ENCODE results near the gene SNAI3. TPM values are rescaled to one million over a fixed set of nuclear protein-coding genes. Genes with fewer than 3 reads are reported as not detected.

Gene SNAI3
- total RNA-seq, 4 donors from 2014 or later = 0.70 to 0.80 TPM; not detected in 2

GRCh38 chr16:88727871-88728270, 41.6 kb upstream of the SNAI3 start:
- no peak overlapping the region for H3K27ac ChIP-seq

GRCh38 chr16:88726981-88727380, 40.7 kb upstream of the SNAI3 start:
- Histone ChIP-seq H3K27ac (no peak overlapping the region), H3K36me3 (peaks cover 0 to 75% (median 0%) of the 10 kb centered on the region in 3 donors), H3K4me1 (no peaks in the 10 kb centered on the region), H3K27me3 (no peaks in the 10 kb centered on the region), H3K4me3 (no peak overlapping the region), H3K9me3 (no peaks in the 10 kb centered on the region)
- no peak for DNase-seq
- TF ChIP-seq POLR2A (IDR thresholded peaks at IDR 0.05) (no peak), CTCF (IDR thresholded peaks at IDR 0.05) (no peak)

More at GRCh38 chr16:88727871-88728270, 41.6 kb upstream of the SNAI3 start:
- Histone ChIP-seq H3K4me3 (no peak overlapping the region), H3K36me3 (peaks cover 0 to 75% (median 0%) of the 10 kb centered on the region in 3 donors), H3K27me3 (no peaks in the 10 kb centered on the region), H3K4me1 (no peaks in the 10 kb centered on the region), H3K9me3 (no peaks in the 10 kb centered on the region)
- DNase-seq = no peak
- TF ChIP-seq CTCF (IDR thresholded peaks at IDR 0.05) (no peak), POLR2A (IDR thresholded peaks at IDR 0.05) (no peak)

GRCh38 chr16:88726408-88726749, 40.1 kb upstream of the SNAI3 start:
- TF ChIP-seq CTCF (IDR thresholded peaks at IDR 0.05) = no peak
- no peak overlapping the region for H3K4me3 ChIP-seq
- peaks cover 0 to 76% (median 0%) of the 10 kb centered on the region in 3 donors for H3K36me3 ChIP-seq
- H3K27me3 ChIP-seq = no peaks in the 10 kb centered on the region
- DNase-seq = no peak
- H3K9me3 ChIP-seq = no peaks in the 10 kb centered on the region
- no peak overlapping the region for H3K27ac ChIP-seq
- no peaks in the 10 kb centered on the region for H3K4me1 ChIP-seq

GRCh38 chr16:88725609-88726407, 39.5 kb upstream of the SNAI3 start:
- Histone ChIP-seq H3K36me3 (peaks cover 0 to 76% (median 0%) of the 10 kb centered on the region in 3 donors), H3K4me1 (no peaks in the 10 kb centered on the region), H3K4me3 (no peak overlapping the region), H3K9me3 (no peaks in the 10 kb centered on the region), H3K27ac (no peak overlapping the region), H3K27me3 (no peaks in the 10 kb centered on the region)
- DNase-seq = no peak
- no peak for TF ChIP-seq POLR2A (IDR thresholded peaks at IDR 0.05)
- no peak for TF ChIP-seq CTCF (IDR thresholded peaks at IDR 0.05)

- H3K9me3 ChIP-seq = no peaks in the 10 kb centered on the region
- H3K4me3 ChIP-seq = no peak overlapping the region
- H3K27ac ChIP-seq = no peak overlapping the region
- peaks cover 0 to 82% (median 0%) of the 10 kb centered on the region in 3 donors for H3K36me3 ChIP-seq
- no peaks in the 10 kb centered on the region for H3K27me3 ChIP-seq
- no peak for TF ChIP-seq POLR2A (IDR thresholded peaks at IDR 0.05)
- TF ChIP-seq CTCF (IDR thresholded peaks at IDR 0.05) = no peak
- H3K4me1 ChIP-seq = no peaks in the 10 kb centered on the region
- DNase-seq = no peak
Measured at GRCh38 chr16:88724855-88725555, 38.7 kb upstream of the SNAI3 start.

Data from Peyer's patch (tissue), 4 donors.